CD4-positive, alpha-beta T cell treated with Interleukin-15 for 1 hour (primary cell): ENCODE data around the gene ZNF462.
"Not testable (repeated sequence)": the region's sequence is repeated elsewhere in the genome, so short reads cannot be mapped to it uniquely, and the experiment has no call there.

Experiments
- DNase-seq: peaks from one replicate; pipeline ENCODE4 v3.0.0-alpha.2; 2020

The ZNF462 gene

GRCh38 chr9:106963684-106964083 is 100.7 kb downstream of the ZNF462 start:
- no peak for DNase-seq

GRCh38 chr9:106964329-106964728 is 101.4 kb downstream of the ZNF462 start:
- DNase-seq, result no peak

DNA sequence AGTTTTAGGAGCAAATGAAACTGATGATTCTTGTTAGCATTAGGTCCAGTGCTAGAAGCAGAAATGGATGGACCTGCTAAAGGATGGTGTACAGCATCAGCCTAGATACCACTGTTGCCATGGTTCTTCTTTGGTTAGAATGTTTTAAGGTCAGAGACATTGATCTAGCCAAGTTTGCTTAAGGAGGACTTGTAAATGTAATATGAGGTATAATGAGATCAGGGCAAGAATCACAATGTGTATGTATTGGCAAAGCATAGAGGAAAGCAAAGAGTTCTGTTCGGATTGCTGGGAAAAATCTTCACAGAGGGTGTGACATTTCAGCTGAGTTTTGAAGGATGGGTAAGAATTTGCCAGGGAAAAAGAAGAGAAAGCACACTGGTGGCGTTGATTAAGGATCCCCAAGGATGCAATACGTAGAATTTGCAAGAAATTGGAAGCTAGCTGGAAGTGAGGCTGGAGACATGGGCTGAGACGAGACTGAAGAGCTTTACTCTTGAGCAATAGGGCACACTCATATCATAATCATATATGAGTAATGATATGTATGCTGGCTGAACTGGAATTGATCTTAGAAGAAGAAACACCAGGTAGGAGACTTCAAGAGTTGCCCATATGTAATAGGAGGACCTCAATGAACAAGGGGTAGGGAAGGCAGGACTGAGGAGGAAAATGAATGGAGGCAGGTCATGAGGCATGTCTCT is 102.0 kb downstream of the ZNF462 start:
- DNase-seq, result no peak

DNA sequence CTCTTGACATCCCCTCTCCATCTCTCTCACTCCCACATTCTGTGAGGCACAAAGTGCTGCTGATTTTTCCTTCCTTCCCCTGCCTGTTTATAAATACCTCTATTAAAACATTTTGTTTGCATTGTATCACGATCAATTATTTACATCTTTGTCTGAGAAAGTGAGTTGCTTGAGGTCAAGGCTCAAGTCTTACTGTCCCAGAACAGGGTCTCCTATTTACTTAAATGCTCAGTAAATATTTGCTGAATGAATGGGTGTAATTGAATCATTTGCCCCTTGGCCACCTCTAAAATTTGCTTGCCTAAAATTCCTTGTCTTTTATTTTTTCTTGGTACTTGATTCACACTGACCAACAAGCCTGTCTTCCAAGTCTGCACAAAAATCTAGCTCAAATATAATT is 103.5 kb downstream of the ZNF462 start:
- DNase-seq, result no peak

DNA sequence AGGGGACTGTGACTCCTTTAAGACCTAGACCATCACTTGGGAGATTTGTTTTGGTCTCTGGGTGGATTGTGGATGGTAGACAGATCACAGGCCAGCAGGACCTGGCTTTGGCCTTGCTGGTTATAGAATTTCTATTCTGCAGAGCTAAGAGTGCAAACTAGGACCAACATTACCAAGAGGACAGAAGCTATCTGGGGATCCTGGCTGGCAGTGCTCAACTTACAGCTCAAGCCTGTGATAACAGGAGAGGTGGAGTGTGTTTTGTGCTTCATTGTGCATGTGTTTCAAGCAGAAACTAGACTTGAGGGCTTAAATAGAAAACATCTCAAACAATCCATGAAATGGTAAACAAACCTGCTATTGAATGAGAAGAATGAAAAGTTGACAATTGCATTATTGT is 106.7 kb downstream of the ZNF462 start:
- no peak for DNase-seq

GRCh38 chr9:106970219-106970975 is 107.4 kb downstream of the ZNF462 start:
- no peak for DNase-seq

GRCh38 chr9:106970976-106971457 is 108.1 kb downstream of the ZNF462 start:
- no peak for DNase-seq

DNA sequence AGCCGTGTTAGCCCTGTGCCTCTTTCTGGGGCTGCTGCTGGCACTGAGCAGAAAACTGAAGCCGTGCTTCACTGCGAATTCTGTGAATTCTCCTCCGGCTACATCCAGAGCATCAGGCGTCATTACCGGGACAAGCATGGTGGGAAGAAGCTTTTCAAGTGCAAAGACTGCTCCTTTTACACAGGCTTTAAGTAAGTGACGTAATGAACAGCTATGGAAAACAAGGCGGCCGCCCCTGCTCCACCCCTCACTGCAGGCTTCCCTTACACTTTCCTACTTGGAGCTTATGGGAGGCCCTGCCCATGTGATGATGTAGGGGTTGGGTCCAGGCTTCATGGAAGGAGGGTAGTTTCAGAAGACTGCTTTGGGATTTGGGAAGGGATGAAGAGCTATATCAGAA is 109.1 kb downstream of the ZNF462 start:
- DNase-seq, result no peak

DNA sequence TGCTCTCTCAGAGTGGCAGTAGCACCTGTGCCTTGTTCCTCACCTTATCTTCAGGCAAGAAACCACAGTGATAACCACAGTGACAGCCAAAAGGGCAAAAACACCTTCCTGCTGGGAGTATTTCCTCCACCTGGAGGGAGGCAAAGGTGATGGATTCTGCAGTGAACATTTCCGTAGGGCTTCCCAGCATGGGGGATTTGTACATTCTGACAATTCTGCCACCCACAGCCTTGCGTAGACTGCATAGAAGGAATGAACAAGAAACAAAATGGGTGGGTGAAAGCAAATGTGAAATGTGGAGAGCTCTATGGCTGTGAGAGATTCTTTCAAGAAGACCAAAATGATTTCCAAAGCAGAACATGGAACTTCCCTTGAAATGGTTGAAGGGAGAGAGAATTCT is 111.4 kb downstream of the ZNF462 start:
- DNase-seq, result no peak

DNA sequence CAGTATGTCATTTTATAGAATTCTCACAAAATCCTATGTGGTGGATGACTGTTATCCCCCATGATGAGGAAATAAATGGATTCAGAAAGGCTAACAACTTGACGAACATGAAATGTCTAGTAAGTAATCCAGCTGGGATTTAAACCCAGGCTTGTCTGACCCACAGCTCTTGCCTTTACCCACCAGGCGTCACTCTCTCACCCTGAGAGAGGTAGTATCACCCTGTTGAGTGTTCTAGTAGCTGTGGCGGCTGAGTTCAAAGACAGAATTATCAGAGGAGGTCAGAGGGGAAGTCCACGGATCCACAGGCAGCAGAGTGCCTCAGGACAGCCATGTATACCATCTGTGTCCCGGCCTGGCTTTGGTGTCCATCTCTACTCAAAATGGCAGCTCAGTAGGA is 113.8 kb downstream of the ZNF462 start:
- no peak for DNase-seq

DNA sequence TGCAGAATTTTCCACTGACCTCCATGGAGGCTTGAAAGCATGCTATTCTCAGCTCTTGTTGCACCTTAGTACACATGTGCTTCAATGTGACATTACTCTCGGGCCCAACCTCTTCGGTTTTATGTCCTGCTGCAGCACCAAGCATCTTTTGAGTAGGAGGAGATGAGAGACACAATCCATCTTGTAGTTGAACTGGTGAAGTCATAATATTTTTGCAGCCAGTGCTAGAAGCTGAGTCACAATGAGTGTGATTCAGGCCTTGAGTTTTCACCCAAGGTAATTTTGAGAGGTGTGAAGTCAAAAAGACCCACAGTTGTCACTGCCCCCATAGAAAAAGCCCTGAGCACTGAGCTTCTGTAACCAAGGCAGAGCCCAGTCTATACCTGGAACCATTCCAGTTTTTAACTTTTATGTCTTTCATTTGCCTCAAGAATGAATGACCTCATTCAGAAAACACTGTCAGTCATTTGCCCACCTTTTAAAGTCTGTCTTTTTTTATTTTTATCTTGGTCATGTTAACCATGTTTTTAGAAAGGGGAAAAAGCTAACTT is 117.7 kb downstream of the ZNF462 start:
- no peak for DNase-seq

GRCh38 chr9:106981396-106982287 is 118.7 kb downstream of the ZNF462 start:
- no peak for DNase-seq

DNA sequence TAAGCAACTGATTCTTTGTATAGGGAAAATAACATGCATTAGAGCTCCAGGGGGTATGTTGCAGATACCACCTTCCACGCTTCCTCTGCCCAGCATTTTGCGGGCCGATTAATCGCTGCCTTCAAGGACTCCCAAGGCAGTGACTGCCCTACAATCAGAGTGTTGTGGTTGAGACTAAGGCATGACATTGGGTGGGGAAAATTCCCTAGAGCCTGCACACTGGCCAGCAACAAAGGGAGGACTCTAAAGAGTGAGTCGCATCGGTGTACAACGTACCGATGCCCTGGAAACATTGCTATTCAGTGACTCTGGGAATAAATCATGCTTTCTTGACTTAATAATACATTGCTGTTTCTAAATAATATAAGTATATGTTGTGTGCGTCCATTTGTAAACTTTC is 119.7 kb downstream of the ZNF462 start:
- no peak for DNase-seq

DNA sequence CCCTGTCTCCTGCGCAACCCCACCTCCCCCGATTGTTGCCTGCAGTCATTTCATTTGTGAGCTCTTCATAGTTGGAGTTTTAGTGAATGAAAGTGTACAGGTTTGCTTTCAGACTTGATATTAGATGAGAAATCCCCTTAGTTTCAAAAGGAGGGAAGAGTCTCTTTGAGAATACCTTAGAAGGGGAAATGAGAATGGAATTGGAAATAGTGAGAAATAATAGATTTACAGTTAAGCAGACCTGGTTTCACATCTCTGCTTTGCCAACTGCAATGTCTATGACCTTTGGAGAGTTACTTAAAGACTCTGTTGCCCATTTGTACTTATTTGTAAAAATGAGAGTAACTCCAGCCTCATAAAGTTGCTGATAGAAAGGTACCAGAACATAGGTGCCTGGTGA is 120.4 kb downstream of the ZNF462 start:
- DNase-seq, result no peak

- DNase-seq, result not testable (repeated sequence)
Observed at GRCh38 chr9:106989904-106990303, 126.9 kb downstream of the ZNF462 start.

DNA sequence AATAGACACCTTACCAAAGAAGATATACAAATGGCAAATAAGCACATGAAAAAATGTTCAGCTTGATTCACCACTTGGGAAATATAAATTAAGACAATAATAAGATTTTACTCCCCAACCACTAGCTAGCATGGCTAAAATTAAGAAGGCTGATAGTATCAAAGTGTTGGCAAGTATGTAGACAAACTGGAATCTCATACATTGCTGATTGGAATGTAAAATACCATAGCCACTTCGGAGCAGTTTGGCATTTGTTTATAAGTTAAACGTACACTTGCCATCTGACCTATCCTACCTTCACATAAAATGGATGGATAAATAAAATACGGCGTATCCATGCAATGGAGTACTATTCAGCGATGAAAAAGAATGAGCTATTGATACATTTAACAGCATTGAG is 129.2 kb downstream of the ZNF462 start:
- no peak for DNase-seq

- DNase-seq, result no peak
Observed at GRCh38 chr9:106993603-106994002, 130.6 kb downstream of the ZNF462 start.

DNA sequence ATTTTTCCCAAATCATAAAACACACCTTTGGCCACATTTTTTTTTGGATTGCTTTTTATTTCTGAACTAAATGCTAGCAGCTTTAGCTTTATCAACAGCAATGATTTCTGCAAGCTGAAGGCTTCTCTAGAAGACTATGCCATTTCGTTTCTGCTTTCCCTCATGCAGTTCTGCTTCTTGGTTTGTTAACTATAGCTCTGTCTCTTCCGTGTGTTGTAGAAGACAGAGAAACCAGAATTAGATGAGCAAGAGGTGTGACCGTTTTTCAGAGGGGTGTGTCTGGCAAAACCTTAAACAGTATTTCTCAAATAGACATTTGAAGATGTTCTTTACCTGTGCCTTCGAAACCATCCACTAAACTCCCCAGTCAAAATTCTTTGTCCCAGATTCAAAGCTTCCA is 131.5 kb downstream of the ZNF462 start:
- DNase-seq, result no peak

GRCh38 chr9:107000218-107000617 is 137.3 kb downstream of the ZNF462 start:
- no peak for DNase-seq

- DNase-seq, result no peak
Observed at GRCh38 chr9:107005201-107005600, 142.2 kb downstream of the ZNF462 start.

- no peak for DNase-seq
Observed at GRCh38 chr9:107007402-107007801, 144.4 kb downstream of the ZNF462 start.

- DNase-seq, result no peak
Observed at GRCh38 chr9:107008011-107008410, 145.0 kb downstream of the ZNF462 start.

DNA sequence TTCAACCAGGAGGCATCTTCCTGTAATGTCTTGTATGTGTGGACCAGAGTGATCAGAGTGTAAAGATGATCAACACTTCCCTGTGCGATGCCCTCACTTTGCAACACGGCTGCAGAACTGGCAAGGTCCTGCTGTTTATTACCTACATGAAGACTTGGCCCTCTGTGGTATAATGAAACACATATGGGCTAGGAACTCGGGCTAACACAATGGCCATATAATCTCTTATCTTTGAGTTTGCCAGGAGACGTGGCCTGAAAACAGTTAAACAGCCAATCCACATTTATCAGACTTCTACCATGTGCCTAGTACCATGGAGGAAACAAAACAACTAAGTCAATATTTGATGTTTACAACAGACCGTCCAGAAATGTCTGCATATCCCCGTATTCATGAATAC is 145.5 kb downstream of the ZNF462 start:
- DNase-seq, result no peak
